Epithelial cell of esophagus (primary cell): ENCODE results near the gene ZBTB20.

Experiments used
- DNase-seq: peaks from one replicate; pipeline ENCODE4 v3.0.0; 2010; ENCODE audit warnings: low read depth
- H3K4me3 ChIP-seq: 2 replicates; pipeline ENCODE4 v1.5.1; 2011; ENCODE audit warnings: mild to moderate bottlenecking, low read length, control low read depth
- TF ChIP-seq, protein P1 (sequence below): IDR thresholded peaks from 2 replicates; pipeline ENCODE4 v1.5.1; 2011; ENCODE audit warnings: low read depth, mild to moderate bottlenecking, low read length, control low read depth, inconsistent platforms; ENCODE audit not compliant: insufficient read depth; ENCODE audit errors: missing control alignments

The ZBTB20 gene

GRCh38 chr3:114902691-114903101 is 244.4 kb downstream of the ZBTB20 start:
- no peak for DNase-seq
- TF ChIP-seq, protein P1, sequence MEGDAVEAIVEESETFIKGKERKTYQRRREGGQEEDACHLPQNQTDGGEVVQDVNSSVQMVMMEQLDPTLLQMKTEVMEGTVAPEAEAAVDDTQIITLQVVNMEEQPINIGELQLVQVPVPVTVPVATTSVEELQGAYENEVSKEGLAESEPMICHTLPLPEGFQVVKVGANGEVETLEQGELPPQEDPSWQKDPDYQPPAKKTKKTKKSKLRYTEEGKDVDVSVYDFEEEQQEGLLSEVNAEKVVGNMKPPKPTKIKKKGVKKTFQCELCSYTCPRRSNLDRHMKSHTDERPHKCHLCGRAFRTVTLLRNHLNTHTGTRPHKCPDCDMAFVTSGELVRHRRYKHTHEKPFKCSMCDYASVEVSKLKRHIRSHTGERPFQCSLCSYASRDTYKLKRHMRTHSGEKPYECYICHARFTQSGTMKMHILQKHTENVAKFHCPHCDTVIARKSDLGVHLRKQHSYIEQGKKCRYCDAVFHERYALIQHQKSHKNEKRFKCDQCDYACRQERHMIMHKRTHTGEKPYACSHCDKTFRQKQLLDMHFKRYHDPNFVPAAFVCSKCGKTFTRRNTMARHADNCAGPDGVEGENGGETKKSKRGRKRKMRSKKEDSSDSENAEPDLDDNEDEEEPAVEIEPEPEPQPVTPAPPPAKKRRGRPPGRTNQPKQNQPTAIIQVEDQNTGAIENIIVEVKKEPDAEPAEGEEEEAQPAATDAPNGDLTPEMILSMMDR: no peak
- H3K4me3 ChIP-seq: no peak overlapping the region

DNA sequence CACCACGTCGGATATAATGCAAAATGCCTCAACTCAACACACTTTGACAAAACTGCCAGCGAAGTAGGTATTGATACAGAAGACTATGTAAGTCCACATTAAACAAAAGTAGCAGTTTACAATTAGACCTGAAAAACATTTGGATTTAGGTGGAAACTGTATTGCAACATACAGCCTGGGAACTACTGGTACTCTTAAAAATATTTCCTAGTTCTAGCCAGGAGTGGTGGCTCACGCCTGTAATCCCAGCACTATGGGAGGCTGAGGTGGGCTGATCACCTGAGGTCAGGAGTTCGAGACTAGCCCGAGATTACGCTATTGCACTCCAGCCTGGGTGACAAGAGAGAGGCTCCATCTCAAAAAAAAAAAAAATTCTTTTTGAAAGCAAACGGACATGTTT is 246.2 kb downstream of the ZBTB20 start:
- peak overlapping the region; percentile 21 for H3K4me3 ChIP-seq
- no peak for DNase-seq
- TF ChIP-seq, protein P1: no peak

GRCh38 chr3:114899186-114899931 is 247.7 kb downstream of the ZBTB20 start:
- no peak for DNase-seq
- no peak overlapping the region for H3K4me3 ChIP-seq
- TF ChIP-seq, protein P1: no peak

GRCh38 chr3:114896978-114897377 is 250.1 kb downstream of the ZBTB20 start:
- H3K4me3 ChIP-seq: no peak overlapping the region
- DNase-seq: no peak
- TF ChIP-seq, protein P1: no peak

GRCh38 chr3:114893361-114893760 is 253.7 kb downstream of the ZBTB20 start:
- TF ChIP-seq, protein P1: no peak
- H3K4me3 ChIP-seq: no peak overlapping the region
- no peak for DNase-seq

DNA sequence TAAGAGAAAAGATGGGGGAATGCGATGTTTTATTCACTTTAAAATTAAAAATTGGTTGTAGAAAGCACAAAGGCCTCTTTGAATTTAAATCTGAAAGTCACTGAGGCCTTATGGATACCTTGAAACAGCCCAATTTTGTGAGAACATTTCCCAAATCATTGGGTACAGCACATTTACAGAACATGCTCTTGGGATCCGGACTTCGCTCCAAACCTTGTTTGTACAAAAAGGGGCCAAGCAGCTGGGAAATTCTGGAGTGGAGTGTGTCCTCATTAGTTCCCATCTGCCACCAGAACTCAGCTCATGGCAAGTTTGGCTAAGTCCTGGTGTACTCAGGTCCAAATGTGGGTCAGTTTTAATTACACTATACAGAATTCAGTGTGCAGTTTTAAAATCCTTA is 254.2 kb downstream of the ZBTB20 start:
- no peak overlapping the region for H3K4me3 ChIP-seq
- TF ChIP-seq, protein P1: no peak
- DNase-seq: no peak
